ENCODE data around the gene AGER.
"Not testable (repeated sequence)": the region's sequence is repeated elsewhere in the genome, so short reads cannot be mapped to it uniquely, and the experiment has no call there.

The AGER gene

GRCh38 chr6:32146687-32147086 is 37.4 kb downstream of the AGER start:
- DNase-seq, result no peak

- no peak for DNase-seq
These were observed 37.8 kb downstream of the AGER start for GRCh38 chr6:32146287-32146686.

GRCh38 chr6:32144238-32144637 is 39.8 kb downstream of the AGER start:
- DNase-seq, result not testable (repeated sequence)

GRCh38 chr6:32140420-32141046 is 43.5 kb downstream of the AGER start:
- DNase-seq, result no peak

- DNase-seq, result no peak
These were observed 44.5 kb downstream of the AGER start for GRCh38 chr6:32139590-32139989.

GRCh38 chr6:32137454-32137853 is 46.6 kb downstream of the AGER start:
- no peak for DNase-seq

GRCh38 chr6:32133786-32134185 is 50.3 kb downstream of the AGER start:
- DNase-seq, result no peak

- no peak for DNase-seq
These were observed 51.9 kb downstream of the AGER start for GRCh38 chr6:32132110-32132509.

GRCh38 chr6:32131439-32131948 is 52.6 kb downstream of the AGER start:
- DNase-seq, result no peak

All from NCI-H2029 (cell line).